ENCODE data around the gene MMP28. TPM values are rescaled to one million over a fixed set of nuclear protein-coding genes. Genes with fewer than 3 reads are reported as not detected.
A peak's percentile ranks its signal among the peaks of the same experiment; 100 is the strongest.

Gene MMP28
- total and polyA plus RNA-seq, 8 donors, result 0.20 to 3.8 (median 0.99) TPM

- no peak for TF ChIP-seq CTCF (IDR thresholded peaks at IDR 0.05)
- no peak overlapping the region for H3K4me3 ChIP-seq
- H3K27ac ChIP-seq, result no peak overlapping the region
- DNase-seq (peak in 1 of 6 donors; percentile 44), ATAC-seq (no peak), FAIRE-seq (no peak)
- intact Hi-C loops (cut with DNase I), result no loop called here
- H3K9me3 ChIP-seq, result no peaks in the 10 kb centered on the region
- 89% methylated on average over 16 of the region's 16 CpGs for WGBS, 2 donors
- H3K36me3 ChIP-seq, result no peaks in the 10 kb centered on the region
- no peaks in the 10 kb centered on the region for H3K27me3 ChIP-seq
- H3K4me1 ChIP-seq, result peaks cover 1 to 14% (median 4%) of the 10 kb centered on the region in 3 donors
Measured at GRCh38 chr17:35778641-35779196, 16.7 kb downstream of the MMP28 start.

- no peak for FAIRE-seq
- no peaks in the 10 kb centered on the region for H3K27me3 ChIP-seq
- no peaks in the 10 kb centered on the region for H3K9me3 ChIP-seq
- no peak for ATAC-seq
- no peak overlapping the region for H3K27ac ChIP-seq
- no peaks in the 10 kb centered on the region for H3K36me3 ChIP-seq
- intact Hi-C loops (cut with DNase I), result no loop called here
- DNase-seq, result no peak
- WGBS, 2 donors, result 64 to 74% methylated on average over 6 of the region's 6 CpGs
- no peak for TF ChIP-seq CTCF (IDR thresholded peaks at IDR 0.05)
- no peaks in the 10 kb centered on the region for H3K4me1 ChIP-seq
- no peak overlapping the region for H3K4me3 ChIP-seq
Measured at GRCh38 chr17:35775583-35775982, 19.9 kb downstream of the MMP28 start.

GRCh38 chr17:35775039-35775438 is 20.4 kb downstream of the MMP28 start:
- no peak for FAIRE-seq
- H3K36me3 ChIP-seq, result no peaks in the 10 kb centered on the region
- H3K4me3 ChIP-seq, result no peak overlapping the region
- intact Hi-C loops (cut with DNase I), result no loop called here
- no peak for TF ChIP-seq CTCF (IDR thresholded peaks at IDR 0.05)
- DNase-seq, result peak in 1 of 6 donors; percentile 49
- no peaks in the 10 kb centered on the region for H3K27me3 ChIP-seq
- no peak overlapping the region for H3K27ac ChIP-seq
- no peaks in the 10 kb centered on the region for H3K9me3 ChIP-seq
- WGBS, 2 donors, result 76 to 82% methylated on average over 5 of the region's 5 CpGs
- ATAC-seq, result no peak
- H3K4me1 ChIP-seq, result no peaks in the 10 kb centered on the region

GRCh38 chr17:35774499-35774898 is 20.9 kb downstream of the MMP28 start:
- Histone ChIP-seq H3K9me3 (no peaks in the 10 kb centered on the region), H3K27me3 (no peaks in the 10 kb centered on the region), H3K36me3 (no peaks in the 10 kb centered on the region), H3K4me1 (no peaks in the 10 kb centered on the region), H3K4me3 (no peak overlapping the region), H3K27ac (no peak overlapping the region)
- TF ChIP-seq CTCF (IDR thresholded peaks at IDR 0.05), result no peak
- peak in 3 of 4 donors; percentile 52 to 75 (median 60) for ATAC-seq
- 45 to 52% methylated on average over 5 of the region's 5 CpGs for WGBS, 2 donors
- intact Hi-C loops (cut with DNase I), result no loop called here
- peak in 2 of 6 donors; percentile 52 to 64 for DNase-seq
- no peak for FAIRE-seq

- peak in 2 of 4 donors; percentile 7 to 12 for ATAC-seq
- 82 to 89% methylated on average over 10 of the region's 10 CpGs for WGBS, 2 donors
- no peak for DNase-seq
- no peaks in the 10 kb centered on the region for H3K27me3 ChIP-seq
- no peak for TF ChIP-seq CTCF (IDR thresholded peaks at IDR 0.05)
- no peaks in the 10 kb centered on the region for H3K4me1 ChIP-seq
- H3K27ac ChIP-seq, result no peak overlapping the region
- FAIRE-seq, result no peak
- H3K36me3 ChIP-seq, result no peaks in the 10 kb centered on the region
- no peak overlapping the region for H3K4me3 ChIP-seq
- intact Hi-C loops (cut with DNase I), result no loop called here
- no peaks in the 10 kb centered on the region for H3K9me3 ChIP-seq
Measured at GRCh38 chr17:35773679-35774425, 21.6 kb downstream of the MMP28 start.
